Upper lobe of right lung (tissue), 1 donor: ENCODE results near the gene HRH1. TPM values are rescaled to one million over a fixed set of nuclear protein-coding genes. Genes with fewer than 3 reads are reported as not detected.

Experiments used
- ATAC-seq: fragments of 200-7000 bp; cut with Tn5 transposase; one replicate; pipeline ENCODE4 v1.9.1; 2020; ENCODE audit warnings: mild to moderate bottlenecking, moderate library complexity
- DNase-seq: peaks from one replicate; pipeline ENCODE4 v3.0.0-alpha.2; 2020
- H3K27ac ChIP-seq: fragments of 200-600 bp; one replicate; pipeline ENCODE4 v1.8.0; 2022
- H3K27me3 ChIP-seq: fragments of 200-600 bp; one replicate; pipeline ENCODE4 v1.8.0; 2022; ENCODE audit warnings: mild to moderate bottlenecking
- H3K36me3 ChIP-seq: fragments of 200-600 bp; one replicate; pipeline ENCODE4 v1.8.0; 2022
- H3K4me1 ChIP-seq: fragments of 200-600 bp; one replicate; pipeline ENCODE4 v1.8.0; 2022
- H3K4me3 ChIP-seq: fragments of 200-600 bp; one replicate; pipeline ENCODE4 v1.8.0; 2022; ENCODE audit warnings: mild to moderate bottlenecking
- H3K9me3 ChIP-seq: fragments of 200-600 bp; one replicate; pipeline ENCODE4 v1.8.0; 2022
- CTCF ChIP-seq: fragments of 200-600 bp; IDR thresholded peaks from one replicate; pipeline ENCODE4 v1.8.0; 2022; ENCODE audit warnings: antibody characterized with exemption
- intact Hi-C: fragments of 100-400 bp; cut with DNase I; formaldehyde crosslinking; loops from one replicate; pipeline ENCODE4 v1.11.0; 2022
- total RNA-seq: library from RNA; stranded (reverse); fragmentation: NEBNext Ultra II Directional; extraction: Animal tissue kit (Norgen Biotek cat#: 25700); gene quantifications from one replicate; pipeline ENCODE4 v1.2.1, GENCODE V29; 2021
- donor health status: DM: no; HTN: yes; CAD: no; lungs with severe emphysema.

Gene HRH1
- total RNA-seq, 1 donor from 2014 or later: 12.0 TPM

GRCh38 chr3:11137627-11137959 lies 16.7 kb upstream of the HRH1 start:
- Histone ChIP-seq H3K4me1 (no peaks in the 10 kb centered on the region), H3K9me3 (no peaks in the 10 kb centered on the region), H3K4me3 (no peak overlapping the region), H3K27me3 (no peaks in the 10 kb centered on the region), H3K27ac (no peak overlapping the region), H3K36me3 (no peaks in the 10 kb centered on the region)
- DNase-seq (no peak), ATAC-seq (no peak)
- intact Hi-C loops: no loop called here
- TF ChIP-seq CTCF: no peak

- intact Hi-C loops: no loop called here
- no peak for TF ChIP-seq CTCF
Measured at GRCh38 chr3:11138371-11138770, 15.9 kb upstream of the HRH1 start.

GRCh38 chr3:11140030-11140712 lies 14.1 kb upstream of the HRH1 start:
- Histone ChIP-seq H3K9me3 (no peaks in the 10 kb centered on the region), H3K27ac (peak overlapping the region; percentile 36), H3K27me3 (no peaks in the 10 kb centered on the region), H3K4me3 (no peak overlapping the region), H3K4me1 (no peaks in the 10 kb centered on the region), H3K36me3 (no peaks in the 10 kb centered on the region)
- no peak for DNase-seq
- peak; percentile 82 for ATAC-seq
- intact Hi-C loops: no loop called here
- TF ChIP-seq CTCF: no peak

More at GRCh38 chr3:11138371-11138770, 15.9 kb upstream of the HRH1 start:
- Histone ChIP-seq H3K27ac (no peak overlapping the region), H3K36me3 (no peaks in the 10 kb centered on the region), H3K9me3 (no peaks in the 10 kb centered on the region), H3K4me1 (no peaks in the 10 kb centered on the region), H3K27me3 (no peaks in the 10 kb centered on the region), H3K4me3 (no peak overlapping the region)
- no peak for DNase-seq
- no peak for ATAC-seq

GRCh38 chr3:11140713-11141104 lies 13.6 kb upstream of the HRH1 start:
- Histone ChIP-seq H3K4me3 (no peak overlapping the region), H3K4me1 (no peaks in the 10 kb centered on the region), H3K36me3 (no peaks in the 10 kb centered on the region), H3K9me3 (no peaks in the 10 kb centered on the region), H3K27me3 (no peaks in the 10 kb centered on the region), H3K27ac (no peak overlapping the region)
- DNase-seq: no peak
- no peak for ATAC-seq
- intact Hi-C loops: no loop called here
- no peak for TF ChIP-seq CTCF

GRCh38 chr3:11143476-11143875 lies 10.8 kb upstream of the HRH1 start:
- Histone ChIP-seq H3K4me3 (no peak overlapping the region), H3K27me3 (no peaks in the 10 kb centered on the region), H3K4me1 (no peaks in the 10 kb centered on the region), H3K9me3 (no peaks in the 10 kb centered on the region), H3K36me3 (no peaks in the 10 kb centered on the region), H3K27ac (no peak overlapping the region)
- DNase-seq (no peak), ATAC-seq (no peak)
- intact Hi-C loops: no loop called here
- TF ChIP-seq CTCF: no peak

GRCh38 chr3:11144996-11145395 lies 9.3 kb upstream of the HRH1 start:
- intact Hi-C loops: no loop called here
- H3K27ac ChIP-seq: no peak overlapping the region
- no peaks in the 10 kb centered on the region for H3K27me3 ChIP-seq
- no peak overlapping the region for H3K4me3 ChIP-seq
- no peaks in the 10 kb centered on the region for H3K36me3 ChIP-seq
- ATAC-seq (peak; percentile 42), DNase-seq (no peak)
- no peak for TF ChIP-seq CTCF
- no peaks in the 10 kb centered on the region for H3K9me3 ChIP-seq
- no peaks in the 10 kb centered on the region for H3K4me1 ChIP-seq
